T-cell (primary cell): ENCODE measurements around the gene MBL2. TPM values are rescaled to one million over a fixed set of nuclear protein-coding genes. Genes with fewer than 3 reads are reported as not detected.

Experiments used
- ATAC-seq, 4 experiments: fragments of 200-7000 bp in 3 of 4; fragments of 150-1000 bp in 1 of 4; cut with Tn5 transposase; replicated peaks in 1 of 4; 1 replicate in 3 of 4; 2 replicates in 1 of 4; pipeline ENCODE4 v1.10.0; 2021; ENCODE audit warnings: moderate library complexity in 3 of 4, mild to moderate bottlenecking in 2 of 4, moderate number of reproducible peaks in 1 of 4
- CTCF ChIA-PET, 2 donors: fragments of 300-600 bp; sonication (Branson Sonifier 250); formaldehyde crosslinking; loops; one replicate each; lab custom pipeline; 2022; ENCODE audit warnings: antibody characterized with exemption in 2 of 2; lab: Charles Lee
- POLR2A ChIA-PET, 2 donors: fragments of 300-600 bp; sonication (Branson Sonifier 250); formaldehyde crosslinking; loops; one replicate each; lab custom pipeline; 2022; ENCODE audit warnings: antibody characterized with exemption in 2 of 2; lab: Charles Lee
- DNase-seq, 35 experiments: peaks; one replicate each; pipeline versions ENCODE4 v3.0.0 to v3.0.0-alpha.2; 2013 to 2023
- H3K27ac ChIP-seq: one replicate; pipeline ENCODE4 v1.5.1; 2013; ENCODE audit warnings: low read length
- H3K27me3 ChIP-seq, 2 experiments: replicated peaks in 1 of 2; 1 replicate in 1 of 2; 2 replicates in 1 of 2; pipeline versions ENCODE4 v1.6.1 to v1.7.0; 2013; ENCODE audit warnings: low read length in 1 of 2, mixed read lengths in 1 of 2; ENCODE audit not compliant: control insufficient read depth in 2 of 2, insufficient read depth in 2 of 2; ENCODE audit errors: extremely low read depth in 1 of 2
- H3K36me3 ChIP-seq, 2 donors: 1 replicate in 1 of 2; 2 replicates in 1 of 2; pipeline versions ENCODE4 v1.6.1 to v1.7.0; 2013; ENCODE audit warnings: low read length in 1 of 2; ENCODE audit not compliant: control insufficient read depth in 2 of 2, insufficient read depth in 1 of 2; ENCODE audit errors: extremely low read depth in 1 of 2
- H3K4me1 ChIP-seq, 2 experiments: 1 replicate in 1 of 2; 2 replicates in 1 of 2; pipeline versions ENCODE4 v1.6.1 to v1.7.0; 2013; ENCODE audit warnings: low read length in 2 of 2, mixed read lengths in 1 of 2; ENCODE audit not compliant: insufficient read depth in 2 of 2, control insufficient read depth in 1 of 2; ENCODE audit errors: extremely low read depth in 1 of 2
- H3K4me3 ChIP-seq, 2 donors: 1 replicate in 1 of 2; 2 replicates in 1 of 2; pipeline versions ENCODE4 v1.5.1 to v1.7.0; 2013; ENCODE audit warnings: mild to moderate bottlenecking in 2 of 2, low read length in 1 of 2, moderate library complexity in 1 of 2; ENCODE audit not compliant: control insufficient read depth in 1 of 2; ENCODE audit errors: extremely low read depth in 1 of 2
- H3K9me3 ChIP-seq: 2 replicates; pipeline ENCODE4 v1.7.0; 2013
- H3K27ac Mint-ChIP-seq, 2 donors: one replicate each; pipeline ENCODE4 v1.8.0; 2020 to 2021; ENCODE audit warnings: mild to moderate bottlenecking in 2 of 2, mixed read lengths in 2 of 2
- H3K27me3 Mint-ChIP-seq, 2 donors: one replicate each; pipeline ENCODE4 v1.8.0; 2021 to 2022; ENCODE audit warnings: mixed read lengths in 2 of 2
- H3K36me3 Mint-ChIP-seq: one replicate; pipeline ENCODE4 v1.8.0; 2021; ENCODE audit warnings: mixed read lengths
- H3K4me1 Mint-ChIP-seq, 3 donors: one replicate each; pipeline ENCODE4 v1.8.0; 2020 to 2022; ENCODE audit warnings: mixed read lengths in 3 of 3, mild to moderate bottlenecking in 1 of 3
- H3K4me3 Mint-ChIP-seq, 3 donors: one replicate each; pipeline ENCODE4 v1.8.0; 2020 to 2022; ENCODE audit warnings: mild to moderate bottlenecking in 3 of 3, mixed read lengths in 3 of 3, moderate library complexity in 3 of 3
- H3K9me3 Mint-ChIP-seq, 3 donors: one replicate each; pipeline ENCODE4 v1.8.0; 2020 to 2022; ENCODE audit warnings: mixed read lengths in 3 of 3
- WGBS: methylation state at CpG from one replicate; pipeline ENCODE4 v1.1.5; 2013; ENCODE audit warnings: missing lambda C conversion rate; ENCODE audit not compliant: insufficient coverage; 5-methylcytosine and 5-hydroxymethylcytosine counted together
- total RNA-seq, 35 experiments: library from RNA in 6 of 35; stranded (reverse) in 6 of 35; fragments of 120-200 nt in 1 of 35; gene quantifications; one replicate each; pipeline versions ENCODE4 v1.2.1 to v1.2.4 and lab custom pipeline; 2013 to 2026

The MBL2 gene
- total RNA-seq, 5 donors from 2014 or later (not counting 1 experiment from before 2014, with no cell fraction given) = 0.10 TPM; not detected in 4

DNA sequence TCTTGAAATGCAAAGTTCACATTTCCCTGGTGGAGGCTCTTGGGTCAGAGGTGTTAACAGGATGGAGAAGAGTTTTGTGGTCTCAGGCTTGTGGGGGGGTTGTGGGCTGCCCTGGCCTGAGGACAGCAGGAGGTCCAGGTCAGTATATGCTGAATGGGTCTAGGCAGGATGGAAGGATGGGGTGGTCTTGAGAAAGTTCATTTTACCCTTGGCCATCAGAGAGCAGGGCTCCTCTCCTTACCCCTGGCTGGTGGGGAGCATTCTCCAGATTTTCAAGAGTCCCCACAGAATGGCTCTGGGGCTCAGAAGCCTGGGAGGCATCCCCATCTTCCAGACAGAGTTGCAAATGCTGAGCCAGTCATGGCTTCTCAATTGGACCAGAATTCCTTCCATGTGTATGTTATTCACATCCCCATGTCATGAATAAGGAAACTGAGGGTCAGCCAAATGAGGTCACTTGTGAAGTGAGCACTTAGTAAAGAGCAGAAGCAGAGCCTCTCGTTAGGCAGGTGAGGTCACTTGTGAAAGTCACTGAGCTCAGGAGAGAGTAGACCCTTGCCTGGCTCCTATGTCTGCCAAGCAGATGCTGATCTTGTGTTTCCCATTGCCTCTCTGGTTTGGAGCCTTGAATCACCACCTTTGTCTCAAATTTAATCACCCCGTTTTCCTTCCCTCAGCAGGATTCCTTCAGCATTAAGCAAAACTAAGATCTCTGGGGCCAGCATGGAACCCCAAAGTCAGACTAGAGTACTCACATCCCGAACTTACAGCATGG is 33.0 kb downstream of the MBL2 start:
- Histone ChIP-seq H3K27me3 (no peaks in the 10 kb centered on the region), H3K4me3 (no peak overlapping the region), H3K9me3 (no peaks in the 10 kb centered on the region), H3K36me3 (no peaks in the 10 kb centered on the region), H3K4me1 (no peaks in the 10 kb centered on the region), H3K27ac (no peak overlapping the region)
- WGBS = 63% methylated on average over 3 of the region's 3 CpGs
- CTCF ChIA-PET = no interaction called here
- ATAC-seq = no peak
- no peak for DNase-seq
- H3K27me3 Mint-ChIP-seq = no peaks in the 10 kb centered on the region
- no peak overlapping the region for H3K4me3 Mint-ChIP-seq
- POLR2A ChIA-PET = no interaction called here
- H3K9me3 Mint-ChIP-seq = peaks cover 0 to 4% (median 0%) of the 10 kb centered on the region in 3 donors
- H3K27ac Mint-ChIP-seq = no peak overlapping the region
- H3K36me3 Mint-ChIP-seq = no peaks in the 10 kb centered on the region
- no peaks in the 10 kb centered on the region for H3K4me1 Mint-ChIP-seq

DNA sequence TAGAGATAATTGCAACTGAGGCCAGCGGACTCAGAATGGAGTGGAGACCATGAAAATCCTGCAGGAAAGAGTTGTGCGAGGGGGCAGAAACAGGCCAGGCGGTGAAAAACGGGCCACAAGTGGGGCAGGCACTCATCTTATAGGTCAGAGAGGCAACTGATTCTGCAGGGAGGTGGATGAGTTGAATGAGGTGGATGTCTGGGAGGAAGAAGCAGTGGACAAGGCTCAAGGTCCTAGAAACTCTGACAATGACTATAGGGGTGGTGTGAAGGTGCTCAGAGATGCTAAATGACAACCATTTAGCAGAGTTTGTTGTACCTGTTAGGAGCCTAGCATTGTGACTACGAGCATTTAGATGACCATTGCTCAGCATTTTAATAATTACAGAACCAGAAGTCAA is 33.6 kb downstream of the MBL2 start:
- Mint-ChIP-seq H3K4me1 (no peaks in the 10 kb centered on the region), H3K27me3 (no peaks in the 10 kb centered on the region), H3K27ac (no peak overlapping the region), H3K36me3 (no peaks in the 10 kb centered on the region), H3K4me3 (no peak overlapping the region), H3K9me3 (peaks cover 0 to 4% (median 0%) of the 10 kb centered on the region in 3 donors)
- no peaks in the 10 kb centered on the region for H3K4me1 ChIP-seq
- H3K9me3 ChIP-seq = no peaks in the 10 kb centered on the region
- no peaks in the 10 kb centered on the region for H3K27me3 ChIP-seq
- 87% methylated on average over 4 of the region's 5 CpGs for WGBS
- no peaks in the 10 kb centered on the region for H3K36me3 ChIP-seq
- ATAC-seq (no peak), DNase-seq (no peak)
- H3K4me3 ChIP-seq = no peak overlapping the region
- no peak overlapping the region for H3K27ac ChIP-seq
- ChIA-PET CTCF (no interaction called here), POLR2A (no interaction called here)

DNA sequence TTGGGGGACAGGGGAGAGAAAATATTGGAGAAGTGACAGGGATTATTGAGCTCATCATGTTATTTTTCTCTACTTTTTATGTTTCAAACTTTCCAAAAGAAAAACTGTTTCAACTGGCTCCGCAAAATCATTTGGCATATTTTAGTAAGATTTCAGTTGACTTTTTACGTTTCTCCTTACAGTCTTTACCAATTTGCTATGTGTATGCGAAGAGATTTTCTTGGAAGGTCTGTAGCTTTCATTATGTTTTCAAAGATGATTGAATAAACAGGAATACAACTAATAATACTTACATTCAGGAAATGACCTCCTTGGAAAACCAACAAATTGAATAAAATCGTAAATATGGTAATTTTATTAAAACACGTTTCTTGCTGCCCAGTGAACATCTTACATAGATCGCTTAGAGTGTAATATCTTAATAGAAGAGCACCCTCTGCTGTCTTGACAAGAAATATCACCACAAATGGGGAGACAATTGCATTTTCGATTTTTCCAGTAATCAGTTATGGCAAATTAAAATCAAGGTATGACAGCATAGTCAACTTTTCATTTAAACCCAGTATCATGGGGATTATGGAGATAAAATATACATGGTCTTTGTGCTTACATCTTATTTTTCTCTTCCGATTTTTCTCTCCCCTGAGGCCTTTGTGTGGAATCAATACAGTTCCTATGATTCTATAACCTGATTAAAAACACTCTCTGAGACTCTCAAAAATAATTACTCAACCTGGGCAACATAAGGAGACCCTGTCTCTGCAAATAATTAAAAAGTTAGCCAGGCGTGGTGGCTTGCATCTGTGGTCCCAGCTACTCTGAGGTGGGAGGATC is 43.1 kb downstream of the MBL2 start:
- 100% methylated on average over 1 of the region's 9 CpGs for WGBS
- no peaks in the 10 kb centered on the region for H3K27me3 Mint-ChIP-seq
- no peak overlapping the region for H3K4me3 Mint-ChIP-seq
- no peaks in the 10 kb centered on the region for H3K4me1 Mint-ChIP-seq
- POLR2A ChIA-PET = no interaction called here
- no peaks in the 10 kb centered on the region for H3K9me3 ChIP-seq
- H3K36me3 Mint-ChIP-seq = no peaks in the 10 kb centered on the region
- H3K27ac Mint-ChIP-seq = no peak overlapping the region
- CTCF ChIA-PET = no interaction called here
- no peak overlapping the region for H3K4me3 ChIP-seq
- DNase-seq = no peak
- H3K36me3 ChIP-seq = no peaks in the 10 kb centered on the region
- no peak overlapping the region for H3K27ac ChIP-seq
- H3K27me3 ChIP-seq = no peaks in the 10 kb centered on the region
- no peak for ATAC-seq
- peaks cover 0 to 6% (median 4%) of the 10 kb centered on the region in 3 donors for H3K9me3 Mint-ChIP-seq
- no peaks in the 10 kb centered on the region for H3K4me1 ChIP-seq

DNA sequence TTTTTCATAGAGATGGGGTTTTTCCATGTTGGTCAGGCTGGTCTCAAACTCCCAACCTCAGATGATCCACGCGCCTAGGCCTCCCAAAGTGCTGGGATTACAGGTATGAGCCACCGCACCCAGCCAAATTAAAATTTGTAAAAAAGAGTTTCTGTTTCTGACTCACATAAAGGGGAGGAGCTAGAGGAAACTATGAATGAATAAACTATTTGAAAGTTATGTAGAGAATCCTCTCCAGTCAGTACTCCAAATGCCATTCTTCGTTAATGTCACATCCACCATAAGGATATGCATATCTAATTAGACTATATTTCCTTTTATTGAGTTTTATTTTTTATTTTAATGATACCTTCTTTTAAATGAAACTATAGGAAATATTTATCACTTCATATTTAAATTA is 52.6 kb downstream of the MBL2 start:
- Mint-ChIP-seq H3K36me3 (no peaks in the 10 kb centered on the region), H3K9me3 (peaks cover 0 to 17% (median 9%) of the 10 kb centered on the region in 3 donors), H3K27ac (no peak overlapping the region), H3K4me3 (no peak overlapping the region), H3K4me1 (no peaks in the 10 kb centered on the region), H3K27me3 (no peaks in the 10 kb centered on the region)
- ChIA-PET CTCF (no interaction called here), POLR2A (no interaction called here)
- no CpG with 5 or more reads among the region's 4 CpGs for WGBS
- no peak for DNase-seq
- Histone ChIP-seq H3K9me3 (no peaks in the 10 kb centered on the region), H3K36me3 (no peaks in the 10 kb centered on the region), H3K27me3 (no peaks in the 10 kb centered on the region), H3K4me3 (no peak overlapping the region), H3K27ac (no peak overlapping the region), H3K4me1 (no peaks in the 10 kb centered on the region)
- no peak for ATAC-seq
